Keratinocyte (primary cell): ENCODE data around the gene PRRT2.

Experiments
- EZH2 ChIP-seq: IDR thresholded peaks from one replicate; pipeline ENCODE4 v1.6.1; 2012; ENCODE audit warnings: inconsistent platforms, mild to moderate bottlenecking, low read length, moderate library complexity
- TF ChIP-seq, protein P1 (sequence below), 3 experiments: IDR thresholded peaks in 1 of 3; conservative IDR thresholded peaks in 1 of 3; optimal IDR thresholded peaks in 1 of 3; 2 replicates in 2 of 3; 3 replicates in 1 of 3; pipeline versions ENCODE3 to v1.5.1; 2011; ENCODE audit warnings: low read length in 3 of 3, mild to moderate bottlenecking in 3 of 3, moderate library complexity in 2 of 3, control low read depth in 1 of 3, inconsistent platforms in 1 of 3; ENCODE audit not compliant: insufficient read depth in 2 of 3; ENCODE audit errors: extremely low read depth in 1 of 3

DNA sequence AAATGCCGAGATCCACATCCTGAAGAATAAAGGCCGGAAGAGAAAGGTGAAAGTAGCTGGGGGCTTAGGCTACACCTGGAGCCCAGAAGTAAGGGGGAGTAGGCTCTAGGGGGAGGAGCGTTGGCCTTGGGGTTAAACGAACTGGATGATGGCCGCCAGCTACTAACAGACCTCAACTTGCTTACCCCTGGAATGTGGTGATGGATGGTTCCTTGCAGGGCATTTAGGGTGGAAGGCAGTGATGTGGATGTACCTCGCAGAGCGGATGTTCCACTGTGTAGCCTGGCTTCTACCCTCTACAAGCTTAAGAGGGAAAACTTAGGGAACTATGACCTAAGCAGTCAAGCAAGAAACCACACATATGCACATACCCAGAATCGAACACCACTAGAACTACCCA, 8.0 kb upstream of the PRRT2 start:
- TF ChIP-seq, protein P1, sequence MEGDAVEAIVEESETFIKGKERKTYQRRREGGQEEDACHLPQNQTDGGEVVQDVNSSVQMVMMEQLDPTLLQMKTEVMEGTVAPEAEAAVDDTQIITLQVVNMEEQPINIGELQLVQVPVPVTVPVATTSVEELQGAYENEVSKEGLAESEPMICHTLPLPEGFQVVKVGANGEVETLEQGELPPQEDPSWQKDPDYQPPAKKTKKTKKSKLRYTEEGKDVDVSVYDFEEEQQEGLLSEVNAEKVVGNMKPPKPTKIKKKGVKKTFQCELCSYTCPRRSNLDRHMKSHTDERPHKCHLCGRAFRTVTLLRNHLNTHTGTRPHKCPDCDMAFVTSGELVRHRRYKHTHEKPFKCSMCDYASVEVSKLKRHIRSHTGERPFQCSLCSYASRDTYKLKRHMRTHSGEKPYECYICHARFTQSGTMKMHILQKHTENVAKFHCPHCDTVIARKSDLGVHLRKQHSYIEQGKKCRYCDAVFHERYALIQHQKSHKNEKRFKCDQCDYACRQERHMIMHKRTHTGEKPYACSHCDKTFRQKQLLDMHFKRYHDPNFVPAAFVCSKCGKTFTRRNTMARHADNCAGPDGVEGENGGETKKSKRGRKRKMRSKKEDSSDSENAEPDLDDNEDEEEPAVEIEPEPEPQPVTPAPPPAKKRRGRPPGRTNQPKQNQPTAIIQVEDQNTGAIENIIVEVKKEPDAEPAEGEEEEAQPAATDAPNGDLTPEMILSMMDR (optimal IDR thresholded peaks at IDR 0.05 in 1 of 3, IDR thresholded peaks at IDR 0.05 in 1 of 3, conservative IDR thresholded peaks at IDR 0.05 in 1 of 3; ENCODE audit: extremely low read depth in 1 of 3, insufficient read depth in 2 of 3, low read length in 3 of 3), result no peak
- TF ChIP-seq EZH2, result no peak
